GM18868 (cell line): ENCODE measurements around the gene OR52E4.

Experiments used
- ATAC-seq: cut with Tn5 transposase; IDR thresholded peaks from one replicate; pipeline ENCODE4 v1.9.1; 2021; ENCODE audit warnings: mild to moderate bottlenecking, moderate library complexity; ENCODE audit not compliant: unreplicated experiment

Gene OR52E4

DNA sequence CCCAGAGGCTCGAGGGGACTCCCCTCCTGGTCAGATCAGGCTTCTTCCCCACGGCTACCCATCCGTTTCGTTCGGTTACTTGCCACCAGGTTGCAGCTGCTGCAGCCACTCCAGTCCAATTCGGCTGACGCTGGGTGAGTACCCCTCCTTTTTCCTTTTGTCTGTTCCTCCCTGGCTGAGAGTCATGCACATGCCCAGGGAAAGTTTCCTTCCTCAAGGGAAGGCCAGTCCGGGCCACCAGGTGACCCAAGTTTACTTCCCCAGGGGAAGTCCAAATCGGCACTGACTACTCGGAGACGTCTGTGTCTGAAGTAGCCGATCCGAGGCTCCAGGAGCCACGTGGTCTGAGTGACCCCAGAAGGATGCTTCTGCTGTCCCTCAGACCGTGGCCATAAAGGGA, 48.4 kb downstream of the OR52E4 start:
- ATAC-seq, result no peak

GRCh38 chr11:5929571-5930368, 49.3 kb downstream of the OR52E4 start:
- ATAC-seq, result no peak

DNA sequence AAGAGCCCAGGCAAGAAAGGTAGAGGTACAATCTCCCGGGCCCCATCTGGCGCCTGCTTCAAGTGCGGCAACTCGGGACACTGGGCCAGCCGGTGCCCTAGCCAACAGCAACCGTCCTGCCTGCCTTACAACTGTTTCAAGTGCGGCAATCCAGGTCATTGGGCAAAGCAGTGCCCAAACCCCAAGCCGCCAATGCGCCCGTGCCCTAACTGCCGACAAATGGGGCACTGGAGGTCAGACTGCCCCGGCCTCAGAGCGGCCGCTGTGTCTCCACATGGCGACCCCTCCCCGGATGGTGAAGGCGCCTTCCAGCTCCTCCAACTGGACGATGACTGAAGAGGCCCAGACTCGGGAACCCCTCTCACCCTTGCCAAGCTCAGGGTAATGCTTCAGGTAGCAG, 50.2 kb downstream of the OR52E4 start:
- no peak for ATAC-seq

DNA sequence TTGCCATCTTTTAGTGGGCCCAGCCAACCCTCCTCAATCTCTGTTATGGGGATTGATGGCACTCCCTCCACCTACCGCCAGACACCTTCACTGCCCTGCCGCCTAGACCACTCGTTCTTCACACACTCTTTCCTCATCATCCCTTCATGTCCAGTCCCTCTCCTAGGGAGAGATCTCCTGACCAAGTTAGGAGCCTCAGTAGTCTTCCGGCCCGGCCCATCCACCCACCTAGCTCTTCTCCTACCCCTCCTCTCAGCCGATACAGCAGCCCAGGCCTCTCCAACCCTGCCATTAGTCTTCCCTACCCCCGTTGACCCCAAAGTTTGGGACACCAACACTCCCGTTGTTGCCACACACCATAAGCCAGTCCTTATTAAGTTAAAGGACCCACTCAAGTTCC, 50.6 kb downstream of the OR52E4 start:
- ATAC-seq, result no peak

DNA sequence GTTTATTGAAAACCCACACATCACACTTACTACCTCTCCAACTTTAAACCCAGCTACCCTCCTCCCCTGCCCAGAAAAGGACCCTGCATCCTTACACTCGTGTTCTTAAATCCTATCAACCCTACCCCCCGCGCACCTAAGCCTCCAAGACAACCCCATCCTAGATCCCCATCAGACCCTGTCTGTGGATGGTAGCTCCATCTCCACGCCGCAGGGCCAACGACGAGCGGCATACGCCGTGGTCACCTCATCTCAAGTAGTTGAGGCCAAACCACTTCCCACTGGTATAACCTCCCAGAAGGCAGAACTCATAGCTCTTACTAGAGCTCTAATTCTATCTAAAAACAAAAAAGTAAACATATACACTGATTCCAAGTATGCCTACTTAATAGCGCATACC, 52.2 kb downstream of the OR52E4 start:
- ATAC-seq, result no peak

DNA sequence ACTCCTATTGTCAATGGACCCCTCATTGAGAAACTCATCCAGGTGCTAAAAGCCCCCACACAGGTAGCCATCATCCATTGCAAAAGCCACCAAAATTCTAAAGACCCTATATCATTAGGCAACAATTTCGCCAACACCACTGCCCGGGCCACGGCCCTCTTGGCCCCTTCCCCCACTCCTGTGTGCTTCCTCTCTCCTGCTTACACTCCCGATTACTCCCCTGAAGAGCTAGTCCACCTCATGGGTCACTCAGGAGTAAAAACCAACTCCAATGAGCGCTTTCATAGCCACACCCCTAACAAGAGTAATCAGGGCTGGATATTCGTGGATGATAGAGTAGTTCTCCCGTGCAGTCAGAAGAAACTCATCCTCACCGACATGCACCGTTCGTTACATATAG, 52.7 kb downstream of the OR52E4 start:
- ATAC-seq, result no peak
